ENCODE results near the gene PLPP3.

The PLPP3 gene

GRCh38 chr1:56464294-56464693, 115.1 kb downstream of the PLPP3 start:
- H3K36me3 Mint-ChIP-seq (ENCODE audit: low read depth) = no peaks in the 10 kb centered on the region
- no peak overlapping the region for H3K27ac Mint-ChIP-seq
- no peak overlapping the region for H3K4me3 Mint-ChIP-seq
- H3K4me1 Mint-ChIP-seq (ENCODE audit: low read depth) = no peaks in the 10 kb centered on the region
- H3K27me3 Mint-ChIP-seq = no peaks in the 10 kb centered on the region
- no peaks in the 10 kb centered on the region for H3K9me3 Mint-ChIP-seq

DNA sequence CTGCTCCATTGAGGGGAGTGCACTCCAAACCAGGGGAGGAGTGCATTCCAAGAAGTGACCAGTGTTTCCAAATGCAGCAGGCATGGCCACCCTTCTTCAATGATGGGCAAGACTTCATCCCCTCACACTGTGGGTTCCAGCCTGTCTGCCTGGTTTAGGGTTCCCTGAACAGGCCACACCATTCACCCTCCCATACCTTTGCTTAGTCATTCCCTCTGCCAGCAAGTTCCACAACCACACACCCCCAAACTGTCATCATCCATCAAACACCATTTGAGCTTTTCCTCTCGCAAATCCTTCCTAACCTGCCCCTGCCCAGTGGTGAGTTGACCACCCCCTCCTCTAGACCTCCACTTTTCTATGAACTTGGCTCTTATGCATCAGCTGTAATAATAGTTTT, 116.0 kb downstream of the PLPP3 start:
- Mint-ChIP-seq H3K4me3 (no peak overlapping the region), H3K27me3 (no peaks in the 10 kb centered on the region), H3K36me3 (ENCODE audit: low read depth) (no peaks in the 10 kb centered on the region), H3K27ac (no peak overlapping the region), H3K9me3 (no peaks in the 10 kb centered on the region), H3K4me1 (ENCODE audit: low read depth) (no peaks in the 10 kb centered on the region)

- Mint-ChIP-seq H3K27ac (no peak overlapping the region), H3K9me3 (no peaks in the 10 kb centered on the region), H3K27me3 (no peaks in the 10 kb centered on the region), H3K4me1 (ENCODE audit: low read depth) (no peaks in the 10 kb centered on the region), H3K4me3 (no peak overlapping the region), H3K36me3 (ENCODE audit: low read depth) (no peaks in the 10 kb centered on the region)
Measured at GRCh38 chr1:56462209-56462608, 117.2 kb downstream of the PLPP3 start.

DNA sequence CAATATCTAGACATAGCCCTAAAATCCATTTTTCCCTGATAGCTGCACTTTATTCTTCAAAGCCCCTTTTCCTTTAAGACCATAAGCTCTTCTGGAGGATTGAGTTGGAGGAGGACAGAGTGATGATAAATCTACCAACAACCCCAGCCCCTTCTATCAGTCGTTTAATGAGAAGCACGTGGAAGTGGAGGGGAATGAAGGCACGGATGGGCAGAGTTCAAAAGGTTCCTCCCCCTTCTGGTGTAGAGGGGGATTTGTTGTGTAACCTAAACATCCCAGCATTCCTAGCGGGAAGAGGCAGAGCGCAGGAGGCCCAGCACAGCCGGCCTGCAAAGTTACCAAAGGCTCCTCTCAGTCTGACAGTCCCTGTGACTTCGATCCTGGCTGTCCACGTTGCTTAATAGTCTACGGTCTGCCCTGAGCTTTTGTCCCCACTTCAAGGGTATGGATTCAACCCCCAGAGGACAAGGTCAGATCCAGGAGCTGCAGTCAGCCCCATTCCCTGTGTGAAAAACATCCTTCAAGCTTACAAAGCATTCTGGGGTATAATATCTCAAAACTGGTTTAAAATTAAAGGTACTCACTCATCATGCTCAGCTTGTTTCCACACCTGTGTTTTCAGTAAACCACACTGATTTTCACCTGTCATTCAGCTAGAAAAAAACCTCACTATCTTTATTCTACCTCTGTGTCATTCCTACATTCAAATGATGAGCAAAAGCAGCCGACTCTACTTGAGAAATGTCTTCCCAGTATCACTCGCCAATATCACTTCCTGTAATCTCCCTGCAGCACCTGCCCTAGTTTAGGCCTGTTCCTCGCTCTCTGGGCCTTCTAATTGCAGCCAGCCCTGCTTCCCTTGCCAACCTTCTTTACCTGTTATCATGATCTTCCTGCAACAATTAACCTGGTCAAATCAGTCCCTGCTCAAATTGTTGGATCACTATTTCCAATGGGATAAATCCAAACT, 117.9 kb downstream of the PLPP3 start:
- no peak overlapping the region for H3K4me3 Mint-ChIP-seq

DNA sequence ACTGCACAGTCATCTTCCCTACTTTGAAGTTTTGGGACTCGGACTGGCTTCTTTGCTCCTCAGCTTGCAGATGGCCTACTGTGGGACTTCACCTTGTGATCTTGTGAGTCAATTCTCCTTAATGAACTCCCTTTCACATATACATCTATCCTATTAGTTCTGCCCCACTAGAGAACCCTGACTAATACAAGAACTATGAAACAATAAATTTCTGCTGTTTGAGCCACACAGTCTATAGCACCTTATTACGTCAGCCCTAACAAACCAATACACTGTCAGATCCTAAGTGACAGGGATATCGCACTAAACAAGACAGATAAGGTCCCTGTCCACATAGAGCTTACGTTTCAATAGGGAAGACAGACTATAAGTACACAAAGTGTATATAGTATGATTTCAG, 120.1 kb downstream of the PLPP3 start:
- no peak overlapping the region for H3K4me3 Mint-ChIP-seq
- no peak overlapping the region for H3K27ac Mint-ChIP-seq

More for the DNA sequence above, 117.9 kb downstream of the PLPP3 start:
- Mint-ChIP-seq H3K27me3 (no peaks in the 10 kb centered on the region), H3K9me3 (no peaks in the 10 kb centered on the region), H3K4me1 (ENCODE audit: low read depth) (no peaks in the 10 kb centered on the region), H3K36me3 (ENCODE audit: low read depth) (no peaks in the 10 kb centered on the region), H3K27ac (no peak overlapping the region)

DNA sequence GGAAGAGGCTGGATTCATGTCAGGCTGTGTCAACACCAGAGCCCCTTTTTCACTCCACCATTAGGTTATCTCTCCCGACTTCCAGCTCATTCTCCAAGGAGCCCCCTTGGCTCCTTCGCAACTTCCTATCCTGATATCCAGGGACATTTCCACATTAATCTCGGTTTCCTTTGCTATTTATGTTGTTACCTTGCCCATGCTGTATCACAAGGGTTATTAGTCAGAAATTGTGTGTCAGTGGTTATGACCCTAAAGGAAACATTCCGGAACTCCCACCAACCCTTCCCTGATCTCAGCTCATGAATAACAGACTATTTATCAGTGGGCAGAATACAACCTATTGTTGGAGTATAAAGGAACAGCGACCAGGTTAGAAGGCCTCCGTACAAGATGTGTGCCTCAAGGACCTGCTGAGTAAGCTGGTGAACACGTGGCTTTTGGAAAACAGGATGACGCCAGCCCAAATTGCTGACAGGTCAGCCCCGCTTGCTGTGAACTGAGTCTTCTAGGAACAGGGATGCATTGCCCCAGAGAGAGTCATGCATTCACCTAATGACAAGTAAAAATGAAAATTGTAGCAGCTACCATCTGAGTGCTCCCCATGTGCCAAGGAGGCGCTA, 121.5 kb downstream of the PLPP3 start:
- no peak overlapping the region for H3K27ac Mint-ChIP-seq
- no peak overlapping the region for H3K4me3 Mint-ChIP-seq
- no peaks in the 10 kb centered on the region for H3K9me3 Mint-ChIP-seq
- no peaks in the 10 kb centered on the region for H3K4me1 Mint-ChIP-seq (ENCODE audit: low read depth)
- H3K27me3 Mint-ChIP-seq = peaks cover 3% of the 10 kb centered on the region
- no peaks in the 10 kb centered on the region for H3K36me3 Mint-ChIP-seq (ENCODE audit: low read depth)

More for the DNA sequence above, 120.1 kb downstream of the PLPP3 start:
- Mint-ChIP-seq H3K9me3 (no peaks in the 10 kb centered on the region), H3K27me3 (no peaks in the 10 kb centered on the region), H3K4me1 (ENCODE audit: low read depth) (no peaks in the 10 kb centered on the region), H3K36me3 (ENCODE audit: low read depth) (no peaks in the 10 kb centered on the region)

DNA sequence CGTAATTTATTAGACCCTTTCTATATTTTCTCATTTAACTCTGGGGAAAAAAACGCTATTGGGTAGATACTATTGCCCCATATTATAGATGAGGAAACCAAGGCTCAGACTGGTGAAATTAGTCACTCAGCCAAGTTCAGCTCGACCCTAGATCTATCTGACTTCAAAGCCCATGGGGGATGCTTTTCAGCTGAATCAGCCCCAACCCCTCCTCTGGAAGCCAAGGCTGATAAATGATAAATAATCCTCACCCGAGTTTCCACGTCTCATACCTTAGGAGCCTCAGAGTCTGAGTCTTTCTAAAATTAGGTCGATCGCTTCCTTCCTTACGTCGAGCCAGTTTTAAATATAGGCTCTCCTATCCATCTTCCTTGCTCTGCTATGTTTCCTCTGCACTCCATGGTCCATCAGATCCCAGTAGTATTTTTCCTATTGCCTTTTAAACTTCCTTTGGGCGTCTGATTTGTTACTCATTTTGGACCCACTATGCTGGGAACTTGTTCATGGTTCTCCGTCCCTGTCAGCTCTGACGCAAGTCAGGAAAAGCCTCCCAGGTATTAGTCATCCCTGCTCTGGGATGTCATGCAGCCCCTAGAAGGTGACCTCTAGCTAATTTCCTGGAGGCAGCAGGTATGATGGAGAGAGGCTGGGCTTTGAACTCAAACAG, 122.8 kb downstream of the PLPP3 start:
- H3K36me3 Mint-ChIP-seq (ENCODE audit: low read depth) = no peaks in the 10 kb centered on the region
- H3K4me3 Mint-ChIP-seq = no peak overlapping the region
- peaks cover 3% of the 10 kb centered on the region for H3K27me3 Mint-ChIP-seq
- H3K9me3 Mint-ChIP-seq = no peaks in the 10 kb centered on the region
- no peak overlapping the region for H3K27ac Mint-ChIP-seq
- no peaks in the 10 kb centered on the region for H3K4me1 Mint-ChIP-seq (ENCODE audit: low read depth)

DNA sequence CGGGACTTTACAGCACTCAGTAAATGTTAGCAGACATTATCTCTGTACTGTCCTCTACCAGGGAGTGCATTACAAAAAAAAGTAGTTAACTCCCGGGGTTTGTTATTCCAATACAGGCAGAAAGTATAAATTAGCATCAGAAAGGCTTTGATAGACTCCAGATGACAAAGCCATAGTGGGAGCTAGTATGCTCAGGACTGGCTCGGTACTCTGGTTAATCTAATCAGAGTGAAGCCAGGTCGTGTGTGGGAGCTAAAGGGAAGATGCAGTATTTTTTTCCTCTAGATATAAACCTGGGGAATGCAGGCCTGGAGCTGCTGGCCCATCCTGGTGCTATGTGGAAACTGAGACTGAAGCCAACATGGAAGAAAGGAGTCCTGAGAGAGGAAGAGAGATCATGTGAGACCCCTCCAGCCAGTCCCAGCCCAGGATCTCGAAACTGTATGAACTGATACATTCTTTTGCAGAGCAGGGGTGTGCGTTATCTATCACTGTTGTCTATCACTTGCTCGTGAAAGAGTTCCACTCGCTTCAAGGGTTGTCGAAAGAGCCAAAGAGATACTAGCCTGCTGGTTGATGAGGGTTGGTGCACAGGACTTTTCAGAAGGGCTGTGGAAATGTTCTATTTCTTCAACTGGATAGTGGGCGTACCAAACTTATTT, 125.8 kb downstream of the PLPP3 start:
- H3K4me1 Mint-ChIP-seq (ENCODE audit: low read depth) = no peaks in the 10 kb centered on the region
- H3K27ac Mint-ChIP-seq = no peak overlapping the region
- peaks cover 3% of the 10 kb centered on the region for H3K27me3 Mint-ChIP-seq
- no peaks in the 10 kb centered on the region for H3K36me3 Mint-ChIP-seq (ENCODE audit: low read depth)
- no peaks in the 10 kb centered on the region for H3K9me3 Mint-ChIP-seq
- H3K4me3 Mint-ChIP-seq = no peak overlapping the region

DNA sequence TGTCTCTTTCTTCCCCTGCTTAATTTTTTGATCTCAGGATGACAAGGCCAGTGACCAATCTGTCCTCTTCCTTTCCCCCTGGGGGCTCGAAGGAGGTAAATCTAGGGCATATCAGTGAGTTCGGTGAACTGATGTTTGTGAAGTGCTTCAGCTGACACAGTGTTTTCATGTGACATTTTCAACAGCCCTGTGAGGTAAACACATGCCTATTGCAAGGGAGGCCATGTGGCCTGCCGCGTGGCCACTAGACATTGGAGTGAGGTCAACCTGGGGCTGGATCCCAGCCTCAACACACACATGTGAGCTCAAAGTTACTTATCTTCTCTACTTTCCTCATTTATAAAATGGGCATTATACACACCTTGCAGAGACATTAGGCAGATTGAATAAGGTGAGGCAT, 126.3 kb downstream of the PLPP3 start:
- no peak overlapping the region for H3K27ac Mint-ChIP-seq
- peaks cover 3% of the 10 kb centered on the region for H3K27me3 Mint-ChIP-seq
- no peak overlapping the region for H3K4me3 Mint-ChIP-seq
- H3K9me3 Mint-ChIP-seq = no peaks in the 10 kb centered on the region
- H3K36me3 Mint-ChIP-seq (ENCODE audit: low read depth) = no peaks in the 10 kb centered on the region
- H3K4me1 Mint-ChIP-seq (ENCODE audit: low read depth) = no peaks in the 10 kb centered on the region

DNA sequence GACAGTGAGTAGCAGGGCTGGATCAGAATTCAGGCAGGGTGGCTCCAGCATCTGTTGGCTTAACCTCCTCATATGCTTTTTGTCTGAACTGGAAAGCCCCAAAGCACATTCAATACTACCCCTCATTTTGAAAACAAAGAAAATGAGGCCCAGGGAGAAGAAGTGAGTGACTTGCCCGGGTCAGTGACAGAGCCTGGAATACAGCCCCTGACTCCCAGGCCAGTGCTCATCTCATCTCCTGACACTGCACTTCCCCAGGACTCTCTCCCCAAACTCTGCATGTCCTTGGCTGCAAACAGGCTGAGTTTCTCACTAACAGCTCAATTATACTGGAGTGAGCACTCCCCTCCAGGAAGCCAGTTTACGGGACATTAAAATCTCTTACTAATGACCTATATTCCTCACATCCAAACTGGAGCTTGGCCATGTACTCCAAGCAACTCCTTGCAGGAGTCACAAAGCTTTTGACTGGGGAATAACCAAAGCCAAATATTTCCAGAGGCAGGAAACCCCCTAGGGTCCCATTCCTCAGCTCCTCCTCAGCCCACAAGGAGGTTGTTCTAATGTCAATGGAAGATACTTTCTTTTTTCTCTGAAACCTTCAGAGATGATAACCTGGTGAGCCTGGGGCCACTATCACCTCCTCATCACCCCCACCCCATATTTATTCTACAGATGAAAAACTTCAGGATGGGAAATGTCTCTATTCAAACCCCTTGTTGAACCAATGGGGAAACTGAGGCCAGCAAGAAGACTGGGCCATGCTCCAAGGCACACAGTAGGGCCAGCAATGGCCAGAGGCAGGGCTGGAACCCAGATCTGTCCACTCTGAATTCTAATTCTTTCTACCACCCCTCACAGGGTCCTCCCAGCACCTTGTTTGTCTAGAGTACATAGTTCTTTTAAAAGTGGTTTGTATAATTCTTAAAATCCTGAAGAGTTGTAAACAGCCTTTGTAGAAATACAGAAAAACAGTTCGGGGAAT, 127.0 kb downstream of the PLPP3 start:
- Mint-ChIP-seq H3K4me1 (ENCODE audit: low read depth) (no peaks in the 10 kb centered on the region), H3K36me3 (ENCODE audit: low read depth) (no peaks in the 10 kb centered on the region), H3K9me3 (no peaks in the 10 kb centered on the region), H3K27ac (no peak overlapping the region), H3K4me3 (no peak overlapping the region), H3K27me3 (peaks cover 3% of the 10 kb centered on the region)

- Mint-ChIP-seq H3K27ac (no peak overlapping the region), H3K4me3 (no peak overlapping the region), H3K9me3 (no peaks in the 10 kb centered on the region), H3K27me3 (peaks cover 3% of the 10 kb centered on the region), H3K36me3 (ENCODE audit: low read depth) (no peaks in the 10 kb centered on the region), H3K4me1 (ENCODE audit: low read depth) (no peaks in the 10 kb centered on the region)
Measured at GRCh38 chr1:56451491-56451890, 127.9 kb downstream of the PLPP3 start.

DNA sequence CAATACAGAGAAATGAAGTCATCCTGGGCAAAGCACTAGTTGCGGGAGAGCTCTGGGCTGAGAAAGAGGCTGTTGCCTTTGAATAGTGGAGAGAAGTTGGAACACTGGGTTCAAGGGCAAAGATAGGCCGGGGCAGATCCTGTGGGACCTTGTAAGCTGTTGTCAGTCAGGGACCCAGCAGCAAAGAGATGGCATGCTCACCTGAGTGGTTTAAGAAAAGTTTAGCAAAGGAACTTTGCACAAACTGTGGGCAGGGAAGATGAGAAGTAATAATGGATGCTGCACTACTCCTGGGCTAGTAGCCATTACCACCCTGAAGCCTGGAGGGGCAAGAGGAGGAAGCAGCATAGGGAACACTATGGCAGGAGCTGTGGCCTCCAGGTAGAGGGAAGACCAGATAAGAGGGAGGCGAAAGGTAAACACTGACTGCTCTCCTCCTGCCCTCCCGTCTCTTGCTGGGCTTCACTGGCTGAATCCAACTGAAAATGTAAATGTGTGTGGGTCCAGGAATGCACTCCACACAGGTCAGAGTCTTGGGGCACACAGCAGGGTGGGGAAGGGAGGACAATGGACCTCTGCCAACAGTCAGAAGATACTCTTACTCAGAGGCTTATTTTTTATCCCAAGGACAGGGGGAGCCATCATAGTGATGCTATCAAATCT, 129.2 kb downstream of the PLPP3 start:
- Mint-ChIP-seq H3K4me3 (no peak overlapping the region), H3K27ac (no peak overlapping the region), H3K4me1 (ENCODE audit: low read depth) (no peaks in the 10 kb centered on the region), H3K9me3 (no peaks in the 10 kb centered on the region), H3K36me3 (ENCODE audit: low read depth) (no peaks in the 10 kb centered on the region), H3K27me3 (peaks cover 3% of the 10 kb centered on the region)

DNA sequence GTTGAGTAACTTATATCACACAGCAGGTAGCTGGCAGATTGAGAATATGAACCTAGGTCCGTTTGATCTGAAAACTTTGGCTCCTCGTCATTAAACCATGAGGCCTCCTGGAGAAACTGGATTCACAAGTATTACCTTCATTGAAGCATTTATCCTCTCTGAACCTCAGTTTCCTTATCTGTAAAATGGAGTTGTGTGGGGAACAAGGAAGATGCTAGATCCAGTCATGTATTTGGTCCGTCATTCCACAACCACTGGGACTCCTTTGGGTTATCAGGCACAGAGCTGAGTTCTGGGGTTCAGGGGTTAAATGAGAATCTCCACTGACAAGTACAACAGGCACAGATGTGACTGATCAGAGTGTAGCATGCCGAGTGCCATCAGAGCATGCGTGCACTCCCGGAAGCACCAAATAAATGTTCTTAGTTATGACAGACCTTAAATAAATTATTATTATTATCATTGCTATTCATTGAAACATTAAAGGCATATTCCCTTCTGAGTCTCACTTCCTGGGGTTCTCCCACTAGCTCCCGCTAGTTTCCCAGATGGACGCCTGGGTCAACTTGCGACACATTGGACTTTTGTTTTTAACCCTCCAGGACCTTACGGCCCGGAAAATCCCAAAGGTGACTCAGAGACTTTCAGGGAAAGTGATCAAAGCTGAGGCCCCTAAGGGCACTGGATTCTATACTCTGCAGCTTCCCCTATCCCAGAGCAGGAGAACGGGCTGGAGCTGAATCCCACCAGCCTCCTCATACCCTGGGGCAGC, 130.6 kb downstream of the PLPP3 start:
- no peaks in the 10 kb centered on the region for H3K36me3 Mint-ChIP-seq (ENCODE audit: low read depth)
- H3K4me3 Mint-ChIP-seq = no peak overlapping the region
- H3K4me1 Mint-ChIP-seq (ENCODE audit: low read depth) = no peaks in the 10 kb centered on the region
- no peaks in the 10 kb centered on the region for H3K9me3 Mint-ChIP-seq
- H3K27ac Mint-ChIP-seq = no peak overlapping the region
- peaks cover 3% of the 10 kb centered on the region for H3K27me3 Mint-ChIP-seq
